Choroid plexus epithelial cell (primary cell): ENCODE measurements around the gene FANCC.
A peak's percentile ranks its signal among the peaks of the same experiment; 100 is the strongest.
"Not testable (repeated sequence)": the region's sequence is repeated elsewhere in the genome, so short reads cannot be mapped to it uniquely, and the experiment has no call there.

Experiments used
- DNase-seq: peaks from one replicate; pipeline ENCODE4 v3.0.0-alpha.2; 2010; ENCODE audit warnings: low read depth
- H3K4me3 ChIP-seq: 2 replicates; pipeline ENCODE4 v1.5.1; 2011; ENCODE audit warnings: low read depth, mild to moderate bottlenecking, control low read depth, low read length, moderate library complexity
- CTCF ChIP-seq: conservative IDR thresholded peaks from 2 replicates; pipeline ENCODE4 v1.5.1; 2011; ENCODE audit warnings: low read depth, mild to moderate bottlenecking, control low read depth, inconsistent platforms, low read length, moderate library complexity

The FANCC gene

GRCh38 chr9:95237336-95237735 is 80.2 kb downstream of the FANCC start:
- no peak for TF ChIP-seq CTCF
- no peak overlapping the region for H3K4me3 ChIP-seq
- DNase-seq = no peak

GRCh38 chr9:95230046-95230445 is 87.5 kb downstream of the FANCC start:
- no peak for DNase-seq
- no peak overlapping the region for H3K4me3 ChIP-seq
- TF ChIP-seq CTCF = no peak

GRCh38 chr9:95229230-95229915 is 88.1 kb downstream of the FANCC start:
- H3K4me3 ChIP-seq = no peak overlapping the region
- no peak for DNase-seq
- no peak for TF ChIP-seq CTCF

- no peak for DNase-seq
Observed at GRCh38 chr9:95226921-95227320, 90.6 kb downstream of the FANCC start.

GRCh38 chr9:95225726-95226106 is 91.8 kb downstream of the FANCC start:
- TF ChIP-seq CTCF = no peak
- no peak overlapping the region for H3K4me3 ChIP-seq
- DNase-seq = no peak

More at GRCh38 chr9:95226921-95227320, 90.6 kb downstream of the FANCC start:
- no peak for TF ChIP-seq CTCF
- H3K4me3 ChIP-seq = no peak overlapping the region

GRCh38 chr9:95225076-95225725 is 92.3 kb downstream of the FANCC start:
- TF ChIP-seq CTCF = no peak
- no peak overlapping the region for H3K4me3 ChIP-seq
- no peak for DNase-seq

- TF ChIP-seq CTCF = no peak
- no peak overlapping the region for H3K4me3 ChIP-seq
- DNase-seq = peak; percentile 30
Observed at GRCh38 chr9:95224376-95225019, 93.0 kb downstream of the FANCC start.

- not testable (repeated sequence) for DNase-seq
Observed at GRCh38 chr9:95220352-95220751, 97.2 kb downstream of the FANCC start.

More at GRCh38 chr9:95220352-95220751, 97.2 kb downstream of the FANCC start:
- not testable (repeated sequence) for H3K4me3 ChIP-seq
